HUDEP-2 (cell line): ENCODE measurements around the gene PTX4.
"Not testable (repeated sequence)": the region's sequence is repeated elsewhere in the genome, so short reads cannot be mapped to it uniquely, and the experiment has no call there.

Experiments
- DNase-seq, 76 experiments: peaks; one replicate each; lab custom pipeline; 2025; ENCODE audit not compliant: unreplicated experiment in 76 of 76; lab: John Stamatoyannopoulos, UW

PTX4 gene

GRCh38 chr16:1487395-1488053, 1.2 kb downstream of the PTX4 start:
- DNase-seq, result no peak

GRCh38 chr16:1486551-1487390, 2.0 kb downstream of the PTX4 start:
- DNase-seq, result no peak

GRCh38 chr16:1485847-1486496, 2.8 kb downstream of the PTX4 start:
- no peak for DNase-seq

- DNase-seq, result no peak
Observed at GRCh38 chr16:1481906-1482835, 6.6 kb downstream of the PTX4 start.

GRCh38 chr16:1478937-1479336, 9.8 kb downstream of the PTX4 start:
- not testable (repeated sequence) for DNase-seq

GRCh38 chr16:1477033-1477432, 11.7 kb downstream of the PTX4 start:
- DNase-seq, result no peak

- peak in 1 of 76 experiments; percentile 45 for DNase-seq
Observed at GRCh38 chr16:1475552-1476114, 13.1 kb downstream of the PTX4 start.

GRCh38 chr16:1474796-1475551, 13.8 kb downstream of the PTX4 start, which contains the start of gene CLCN7:
Gene CLCN7, minus strand, starts transcription at chr16:1475028. Its CDS starts 54 bp downstream, at chr16:1474974.
- peak in 73 of 76 experiments; percentile 23 to 90 (median 76) for DNase-seq

GRCh38 chr16:1474082-1474795, 14.5 kb downstream of the PTX4 start:
- DNase-seq, result peak in 1 of 76 experiments; percentile 10

GRCh38 chr16:1472974-1473373, 15.8 kb downstream of the PTX4 start:
- DNase-seq, result peak in 10 of 76 experiments; percentile 14 to 39 (median 18)

GRCh38 chr16:1471569-1472194, 17.1 kb downstream of the PTX4 start:
- DNase-seq, result no peak

- peak in 6 of 76 experiments; percentile 4 to 37 (median 24) for DNase-seq
Observed at GRCh38 chr16:1470481-1471251, 18.1 kb downstream of the PTX4 start.

GRCh38 chr16:1469693-1470201, 19.0 kb downstream of the PTX4 start:
- no peak for DNase-seq

- not testable (repeated sequence) for DNase-seq
Observed at GRCh38 chr16:1469141-1469540, 19.6 kb downstream of the PTX4 start.

GRCh38 chr16:1468426-1468810, 20.3 kb downstream of the PTX4 start:
- no peak for DNase-seq

GRCh38 chr16:1466968-1467521, 21.7 kb downstream of the PTX4 start:
- DNase-seq, result peak in 1 of 76 experiments; percentile 14

- DNase-seq, result no peak
Observed at GRCh38 chr16:1466054-1466453, 22.7 kb downstream of the PTX4 start.
